ENCODE data around the gene CCDC12.

Gene CCDC12

GRCh38 chr3:47016086-47016933, 39.8 kb upstream of the CCDC12 start:
- TF ChIP-seq YY1 (IDR thresholded peaks at IDR 0.05; ENCODE audit: low read depth) (no peak), ZBTB7A (IDR thresholded peaks at IDR 0.05; ENCODE audit: low read depth) (no peak), CEBPB (IDR thresholded peaks at IDR 0.05) (no peak), TAF1 (IDR thresholded peaks at IDR 0.05; ENCODE audit: low read depth) (no peak), CREB1 (IDR thresholded peaks at IDR 0.05; ENCODE audit: low read depth) (no peak), REST (IDR thresholded peaks at IDR 0.05; ENCODE audit: low read depth) (no peak), TCF12 (IDR thresholded peaks at IDR 0.05; ENCODE audit: low read depth) (no peak), TEAD4 (IDR thresholded peaks at IDR 0.05) (no peak), EP300 (IDR thresholded peaks at IDR 0.05; ENCODE audit: borderline replicate concordance) (no peak), NFIC (IDR thresholded peaks at IDR 0.05) (no peak)

- TF ChIP-seq TEAD4 (IDR thresholded peaks at IDR 0.05) (no peak), FOXM1 (IDR thresholded peaks at IDR 0.05; ENCODE audit: borderline replicate concordance, low read depth) (no peak), TCF12 (IDR thresholded peaks at IDR 0.05; ENCODE audit: low read depth) (no peak), EP300 (IDR thresholded peaks at IDR 0.05; ENCODE audit: borderline replicate concordance) (no peak), REST (IDR thresholded peaks at IDR 0.05; ENCODE audit: low read depth) (no peak), CEBPB (IDR thresholded peaks at IDR 0.05) (no peak), CREB1 (IDR thresholded peaks at IDR 0.05; ENCODE audit: low read depth) (no peak), NFIC (IDR thresholded peaks at IDR 0.05) (no peak), RAD21 (IDR thresholded peaks at IDR 0.05; ENCODE audit: low read depth) (no peak)
These were observed 38.6 kb upstream of the CCDC12 start for GRCh38 chr3:47015151-47015550.

DNA sequence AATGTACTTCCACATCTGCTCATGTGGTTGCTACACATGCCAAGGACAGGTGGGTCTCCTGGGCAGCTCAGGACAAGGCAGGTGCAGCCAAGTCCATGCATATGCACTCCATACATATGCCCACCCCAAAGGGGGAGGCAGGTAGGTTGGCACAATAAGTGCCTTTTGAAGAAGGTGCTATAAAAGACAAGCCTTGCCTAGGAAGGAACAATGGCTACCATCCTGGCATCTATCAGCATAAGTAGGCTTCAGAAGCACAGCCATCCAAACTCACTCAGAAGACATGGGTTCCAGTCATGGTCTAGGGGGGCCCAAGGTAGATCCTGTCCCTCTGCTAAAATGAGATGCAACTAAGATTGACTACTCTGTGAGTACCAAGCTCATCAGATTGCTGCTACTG, 37.5 kb upstream of the CCDC12 start:
- TF ChIP-seq CREB1 (IDR thresholded peaks at IDR 0.05; ENCODE audit: low read depth), result no peak

DNA sequence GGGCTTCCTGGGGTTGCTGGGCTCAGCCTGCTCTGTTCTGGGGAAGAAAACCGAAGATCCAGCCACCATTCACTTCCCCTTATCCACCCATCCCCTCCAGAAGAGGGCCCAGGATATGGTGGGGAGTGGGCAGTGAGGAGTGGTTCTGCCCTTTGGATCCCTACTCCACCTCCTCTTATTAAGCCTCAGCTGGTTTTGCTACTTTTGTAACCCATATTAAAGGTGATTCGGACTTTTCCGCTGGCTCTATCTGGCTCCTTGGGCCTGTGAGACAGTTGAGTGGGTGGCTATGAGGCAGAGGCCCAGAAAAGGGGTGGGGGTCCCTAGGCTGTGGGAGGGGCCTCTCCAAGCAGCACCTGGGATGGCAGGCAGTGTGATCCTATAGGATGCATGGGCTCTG, 36.7 kb upstream of the CCDC12 start:
- TF ChIP-seq FOXM1 (IDR thresholded peaks at IDR 0.05; ENCODE audit: borderline replicate concordance, low read depth), result no peak
- no peak for TF ChIP-seq ZBTB7A (IDR thresholded peaks at IDR 0.05; ENCODE audit: low read depth)
- no peak for TF ChIP-seq CEBPB (IDR thresholded peaks at IDR 0.05)
- TF ChIP-seq TCF12 (IDR thresholded peaks at IDR 0.05; ENCODE audit: low read depth), result no peak
- TF ChIP-seq TEAD4 (IDR thresholded peaks at IDR 0.05), result no peak
- TF ChIP-seq USF1 (IDR thresholded peaks at IDR 0.05), result no peak
- TF ChIP-seq CREB1 (IDR thresholded peaks at IDR 0.05; ENCODE audit: low read depth), result no peak
- no peak for TF ChIP-seq EGR1 (IDR thresholded peaks at IDR 0.05)

- TF ChIP-seq USF1 (IDR thresholded peaks at IDR 0.05), result no peak
- TF ChIP-seq CREB1 (IDR thresholded peaks at IDR 0.05; ENCODE audit: low read depth), result no peak
- TF ChIP-seq TEAD4 (IDR thresholded peaks at IDR 0.05), result no peak
- no peak for TF ChIP-seq NFIC (IDR thresholded peaks at IDR 0.05)
- TF ChIP-seq TAF1 (IDR thresholded peaks at IDR 0.05; ENCODE audit: low read depth), result no peak
- TF ChIP-seq EGR1 (IDR thresholded peaks at IDR 0.05), result no peak
- TF ChIP-seq EP300 (IDR thresholded peaks at IDR 0.05; ENCODE audit: borderline replicate concordance), result no peak
- no peak for TF ChIP-seq CEBPB (IDR thresholded peaks at IDR 0.05)
- TF ChIP-seq FOXM1 (IDR thresholded peaks at IDR 0.05; ENCODE audit: borderline replicate concordance, low read depth), result no peak
- TF ChIP-seq REST (IDR thresholded peaks at IDR 0.05; ENCODE audit: low read depth), result no peak
These were observed 36.0 kb upstream of the CCDC12 start for GRCh38 chr3:47012342-47013230.
